BLaER1 (cell line): ENCODE measurements around the gene C4orf50.

Source experiments
- H3K27ac ChIP-seq: shearing (Covaris generic); formaldehyde crosslinking; 2 replicates; pipeline ENCODE4 v1.8.1; 2022
- H3K27me3 ChIP-seq: shearing (Covaris generic); formaldehyde crosslinking; 2 replicates; pipeline ENCODE4 v1.8.1; 2022
- H3K36me3 ChIP-seq: shearing (Covaris generic); formaldehyde crosslinking; 2 replicates; pipeline ENCODE4 v1.8.1; 2022
- H3K4me1 ChIP-seq: shearing (Covaris generic); formaldehyde crosslinking; 2 replicates; pipeline ENCODE4 v1.8.1; 2022
- H3K4me2 ChIP-seq: shearing (Covaris generic); formaldehyde crosslinking; 2 replicates; pipeline ENCODE4 v1.8.1; 2022
- H3K4me3 ChIP-seq: shearing (Covaris generic); formaldehyde crosslinking; 2 replicates; pipeline ENCODE4 v1.8.1; 2022
- H3K9ac ChIP-seq: shearing (Covaris generic); formaldehyde crosslinking; 2 replicates; pipeline ENCODE4 v1.8.1; 2022
- H3K9me3 ChIP-seq: shearing (Covaris generic); formaldehyde crosslinking; 2 replicates; pipeline ENCODE4 v1.8.1; 2022
- H4K20me1 ChIP-seq: shearing (Covaris generic); formaldehyde crosslinking; 2 replicates; pipeline ENCODE4 v1.8.1; 2022
- Cebpa-rat ChIP-seq: shearing (Covaris generic); IDR thresholded peaks from 2 replicates; pipeline ENCODE4 v1.8.1; 2022

The C4orf50 gene

DNA sequence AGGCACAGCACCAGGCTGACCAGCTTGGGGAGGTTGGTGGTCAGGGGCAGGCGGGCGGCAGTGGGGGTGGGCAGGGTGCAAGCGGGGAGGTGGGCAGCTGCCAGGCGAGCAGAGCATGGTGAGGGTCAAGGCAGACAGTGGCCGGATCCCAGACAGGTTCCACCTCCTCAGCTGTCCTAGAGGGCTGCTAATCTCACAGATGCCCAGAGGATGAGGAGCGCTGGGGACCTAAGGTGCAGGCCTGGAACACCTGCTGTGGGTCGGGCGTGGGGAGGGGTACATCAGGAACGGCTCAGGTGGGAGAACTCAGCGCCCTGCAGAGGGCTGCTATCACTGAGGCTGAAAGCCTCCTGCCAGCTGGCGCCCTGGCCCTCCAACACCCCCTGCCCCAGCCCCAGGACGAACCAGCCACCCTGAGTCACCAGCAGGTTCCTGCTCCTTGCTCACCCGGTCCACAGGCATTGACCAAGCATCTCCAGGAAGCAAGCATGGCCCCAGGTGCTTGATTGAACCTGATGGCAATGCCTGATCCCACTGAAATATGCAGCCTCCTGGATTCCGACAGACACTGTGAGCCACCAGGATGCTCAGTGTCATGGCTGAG is 28.4 kb upstream of the C4orf50 start:
- no peak overlapping the region for H3K9ac ChIP-seq
- H3K4me2 ChIP-seq = 0 out of 2 replicates have a peak overlapping the region, but pooled peaks have one; percentile 22
- H3K27ac ChIP-seq = no peak overlapping the region
- H3K27me3 ChIP-seq = no peaks in the 10 kb centered on the region
- 0 out of 2 replicates have a peak, but pooled peaks cover 4% of the 10 kb centered on the region for H3K36me3 ChIP-seq
- H3K4me1 ChIP-seq = peaks cover 54% of the 10 kb centered on the region
- H4K20me1 ChIP-seq = no peaks in the 10 kb centered on the region
- H3K4me3 ChIP-seq = no peak overlapping the region
- peaks cover 11% of the 10 kb centered on the region for H3K9me3 ChIP-seq
- no peak for TF ChIP-seq Cebpa-rat

- Histone ChIP-seq H3K9ac (no peak overlapping the region), H3K27me3 (no peaks in the 10 kb centered on the region), H3K36me3 (0 out of 2 replicates have a peak, but pooled peaks cover under 1% of the 10 kb centered on the region), H3K4me3 (no peak overlapping the region), H3K4me2 (peak overlapping the region; percentile 57), H4K20me1 (no peaks in the 10 kb centered on the region), H3K27ac (no peak overlapping the region), H3K4me1 (peaks cover 56% of the 10 kb centered on the region), H3K9me3 (peaks cover 9% of the 10 kb centered on the region)
- TF ChIP-seq Cebpa-rat = no peak
Measured at GRCh38 chr4:6044805-6045204, 26.6 kb upstream of the C4orf50 start.

GRCh38 chr4:6044276-6044675 is 26.0 kb upstream of the C4orf50 start:
- no peak overlapping the region for H3K27ac ChIP-seq
- peaks cover 51% of the 10 kb centered on the region for H3K4me1 ChIP-seq
- H3K36me3 ChIP-seq = no peaks in the 10 kb centered on the region
- H3K27me3 ChIP-seq = no peaks in the 10 kb centered on the region
- H3K4me2 ChIP-seq = peak overlapping the region; percentile 57
- H4K20me1 ChIP-seq = no peaks in the 10 kb centered on the region
- no peak overlapping the region for H3K4me3 ChIP-seq
- H3K9ac ChIP-seq = no peak overlapping the region
- TF ChIP-seq Cebpa-rat = no peak
- peaks cover 3% of the 10 kb centered on the region for H3K9me3 ChIP-seq

GRCh38 chr4:6043843-6044242 is 25.6 kb upstream of the C4orf50 start:
- H3K27ac ChIP-seq = no peak overlapping the region
- H3K4me2 ChIP-seq = peak overlapping the region; percentile 57
- no peak for TF ChIP-seq Cebpa-rat
- H3K27me3 ChIP-seq = no peaks in the 10 kb centered on the region
- H3K4me1 ChIP-seq = peaks cover 51% of the 10 kb centered on the region
- H3K4me3 ChIP-seq = no peak overlapping the region
- H3K9me3 ChIP-seq = no peaks in the 10 kb centered on the region
- H3K9ac ChIP-seq = no peak overlapping the region
- H3K36me3 ChIP-seq = no peaks in the 10 kb centered on the region
- H4K20me1 ChIP-seq = no peaks in the 10 kb centered on the region

DNA sequence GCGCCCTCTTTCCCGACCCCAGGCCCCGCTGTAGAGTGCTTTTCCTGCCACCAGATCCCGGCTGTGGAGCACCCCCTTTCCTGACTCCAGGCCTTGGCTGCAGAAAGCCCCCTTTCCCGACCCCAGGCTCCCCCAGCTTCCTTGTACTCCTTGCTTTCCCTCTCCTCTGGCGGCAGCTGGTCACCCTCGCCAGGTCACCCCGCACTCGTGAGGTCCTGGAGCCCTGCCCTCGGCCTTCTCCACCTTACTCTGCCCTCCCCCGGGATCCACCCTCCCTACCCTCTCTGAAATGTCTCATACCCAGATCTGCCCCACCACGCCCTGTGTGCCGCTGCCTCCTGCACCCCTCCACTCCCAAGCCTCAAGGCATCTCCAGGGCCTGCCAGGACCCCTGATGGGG is 25.0 kb upstream of the C4orf50 start:
- Histone ChIP-seq H3K9ac (no peak overlapping the region), H3K9me3 (no peaks in the 10 kb centered on the region), H3K4me1 (peaks cover 51% of the 10 kb centered on the region), H3K27ac (no peak overlapping the region), H3K4me3 (no peak overlapping the region), H3K27me3 (no peaks in the 10 kb centered on the region), H4K20me1 (no peaks in the 10 kb centered on the region), H3K4me2 (no peak overlapping the region), H3K36me3 (no peaks in the 10 kb centered on the region)
- no peak for TF ChIP-seq Cebpa-rat

DNA sequence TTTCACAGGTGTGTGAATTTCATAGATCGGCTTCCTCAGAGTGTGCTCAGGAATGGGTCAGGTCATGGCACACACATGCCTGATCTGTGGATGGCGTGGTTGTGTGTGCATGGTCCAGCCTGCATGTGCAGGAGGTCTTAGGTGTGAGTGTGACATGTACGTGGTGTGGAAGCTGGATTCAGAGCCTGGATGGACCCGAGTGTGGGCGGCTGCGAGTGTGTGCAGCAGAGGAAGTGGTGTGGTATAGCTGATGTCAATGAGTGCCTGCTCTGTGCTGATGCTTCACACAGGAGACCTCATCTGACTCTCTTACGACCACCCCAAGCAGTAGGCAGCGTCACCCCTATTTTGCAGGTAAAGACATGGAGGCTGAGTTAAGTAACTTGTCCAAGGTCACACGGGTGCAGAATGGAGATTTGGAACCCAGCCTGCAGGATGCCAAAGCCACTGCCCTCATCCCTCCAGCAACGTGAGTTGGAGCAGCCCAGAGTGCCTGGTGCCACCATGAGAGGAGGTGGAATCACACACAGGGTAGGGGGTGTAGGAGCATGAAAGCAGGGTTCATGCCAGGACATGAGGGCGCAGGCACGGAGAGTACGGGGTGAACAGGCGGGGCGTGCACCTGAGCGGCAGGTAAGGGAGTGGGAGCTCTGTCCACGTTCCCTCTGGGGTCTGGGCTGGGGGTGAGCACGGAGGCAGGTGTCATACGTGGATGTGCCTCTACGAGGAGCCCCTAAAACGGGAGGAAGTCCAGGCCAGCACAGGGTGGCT is 24.2 kb upstream of the C4orf50 start:
- H3K27ac ChIP-seq = no peak overlapping the region
- H3K9ac ChIP-seq = no peak overlapping the region
- no peaks in the 10 kb centered on the region for H4K20me1 ChIP-seq
- H3K4me3 ChIP-seq = no peak overlapping the region
- no peak overlapping the region for H3K4me2 ChIP-seq
- H3K27me3 ChIP-seq = no peaks in the 10 kb centered on the region
- H3K9me3 ChIP-seq = no peaks in the 10 kb centered on the region
- peaks cover 44% of the 10 kb centered on the region for H3K4me1 ChIP-seq
- no peaks in the 10 kb centered on the region for H3K36me3 ChIP-seq
- no peak for TF ChIP-seq Cebpa-rat

- H3K9me3 ChIP-seq = no peaks in the 10 kb centered on the region
- H4K20me1 ChIP-seq = no peaks in the 10 kb centered on the region
- peaks cover 38% of the 10 kb centered on the region for H3K4me1 ChIP-seq
- no peaks in the 10 kb centered on the region for H3K36me3 ChIP-seq
- no peak overlapping the region for H3K27ac ChIP-seq
- no peaks in the 10 kb centered on the region for H3K27me3 ChIP-seq
- H3K9ac ChIP-seq = no peak overlapping the region
- TF ChIP-seq Cebpa-rat = no peak
- no peak overlapping the region for H3K4me2 ChIP-seq
- H3K4me3 ChIP-seq = no peak overlapping the region
Measured at GRCh38 chr4:6041800-6042199, 23.6 kb upstream of the C4orf50 start.

DNA sequence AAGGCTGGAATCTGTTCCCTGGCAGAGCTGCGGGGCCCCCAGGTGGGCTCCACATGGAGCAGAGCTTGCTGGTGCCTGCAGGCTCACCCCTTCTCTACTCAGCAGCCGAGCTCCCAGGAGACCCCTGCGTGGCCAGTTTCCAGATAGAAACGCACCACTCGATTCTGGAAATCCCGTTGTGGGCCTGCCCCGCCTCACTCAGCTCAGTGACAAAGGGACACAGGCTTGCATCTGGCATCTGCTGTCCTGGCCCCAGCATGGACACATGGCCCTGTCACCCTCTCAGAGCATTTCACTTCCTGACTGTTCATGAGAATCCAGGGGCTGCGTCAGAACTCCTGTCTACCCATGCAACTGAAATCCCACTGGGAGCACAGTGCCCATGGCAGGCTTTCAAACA is 20.5 kb upstream of the C4orf50 start:
- Histone ChIP-seq H3K4me2 (peak overlapping the region; percentile 48), H3K36me3 (no peaks in the 10 kb centered on the region), H3K9me3 (no peaks in the 10 kb centered on the region), H3K4me1 (peaks cover 21% of the 10 kb centered on the region), H3K27me3 (no peaks in the 10 kb centered on the region), H3K9ac (no peak overlapping the region), H3K27ac (no peak overlapping the region), H3K4me3 (no peak overlapping the region), H4K20me1 (no peaks in the 10 kb centered on the region)
- TF ChIP-seq Cebpa-rat = no peak

- H3K4me3 ChIP-seq = no peak overlapping the region
- H3K9me3 ChIP-seq = no peaks in the 10 kb centered on the region
- TF ChIP-seq Cebpa-rat = no peak
- no peaks in the 10 kb centered on the region for H3K36me3 ChIP-seq
- H4K20me1 ChIP-seq = no peaks in the 10 kb centered on the region
- H3K27me3 ChIP-seq = no peaks in the 10 kb centered on the region
- H3K27ac ChIP-seq = no peak overlapping the region
- peaks cover 13% of the 10 kb centered on the region for H3K4me1 ChIP-seq
- no peak overlapping the region for H3K9ac ChIP-seq
- H3K4me2 ChIP-seq = no peak overlapping the region
Measured at GRCh38 chr4:6035786-6036185, 17.6 kb upstream of the C4orf50 start.

DNA sequence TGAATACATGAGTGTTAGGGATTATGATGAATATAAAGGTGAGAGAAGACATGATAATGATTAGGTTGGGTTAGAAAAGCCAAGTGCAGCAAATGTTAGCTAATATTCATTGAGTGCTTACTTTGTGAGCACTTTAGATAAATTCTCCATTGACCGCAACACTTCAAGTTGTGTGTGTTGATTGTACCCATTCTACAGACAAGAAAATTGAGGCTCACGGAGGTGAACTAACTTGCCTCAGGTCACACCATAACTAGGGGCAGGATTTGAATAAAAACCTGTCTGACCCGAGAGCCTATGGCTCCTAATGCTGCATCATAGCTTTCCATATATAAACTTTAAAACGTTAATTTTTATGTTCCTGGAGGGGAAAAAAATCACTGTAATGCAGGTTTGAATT is 15.2 kb upstream of the C4orf50 start:
- H3K4me3 ChIP-seq = no peak overlapping the region
- no peaks in the 10 kb centered on the region for H3K27me3 ChIP-seq
- no peak overlapping the region for H3K4me2 ChIP-seq
- H4K20me1 ChIP-seq = no peaks in the 10 kb centered on the region
- no peak overlapping the region for H3K9ac ChIP-seq
- no peaks in the 10 kb centered on the region for H3K9me3 ChIP-seq
- H3K4me1 ChIP-seq = peaks cover 2% of the 10 kb centered on the region
- no peaks in the 10 kb centered on the region for H3K36me3 ChIP-seq
- no peak for TF ChIP-seq Cebpa-rat
- no peak overlapping the region for H3K27ac ChIP-seq
